HEK293 (cell line): ENCODE results near the gene NR3C2.

ENCODE experiments used
- TCF7L2 ChIP-seq: IDR thresholded peaks from 2 replicates; pipeline ENCODE4 v1.6.1; 2011; ENCODE audit warnings: low read depth, mild to moderate bottlenecking, inconsistent platforms, low read length, moderate library complexity, borderline replicate concordance
- YY1 ChIP-seq: fragments of 450-650 bp; formaldehyde crosslinking; IDR thresholded peaks from 2 replicates; pipeline ENCODE4 v1.5.1; 2018; ENCODE audit warnings: missing biosample characterization, missing genetic modification characterization
- ZNF140 ChIP-seq: fragments of 450-650 bp; formaldehyde crosslinking; IDR thresholded peaks from 2 replicates; pipeline ENCODE4 v1.5.1; 2016; ENCODE audit warnings: missing biosample characterization, missing genetic modification characterization
- ZNF174 ChIP-seq: fragments of 450-650 bp; formaldehyde crosslinking; IDR thresholded peaks from 2 replicates; pipeline ENCODE4 v1.5.0; 2017; ENCODE audit warnings: missing biosample characterization, mild to moderate bottlenecking, missing genetic modification characterization
- ZNF175 ChIP-seq: fragments of 450-650 bp; formaldehyde crosslinking; IDR thresholded peaks from 2 replicates; pipeline ENCODE4 v1.5.1; 2016; ENCODE audit warnings: missing biosample characterization, missing genetic modification characterization
- ZNF184 ChIP-seq: fragments of 450-650 bp; IDR thresholded peaks from 2 replicates; pipeline ENCODE4 v1.5.1; 2018; ENCODE audit warnings: missing biosample characterization, mild to moderate bottlenecking, missing genetic modification characterization
- ZNF239 ChIP-seq: fragments of 450-650 bp; formaldehyde crosslinking; IDR thresholded peaks from 2 replicates; pipeline ENCODE4 v1.5.1; 2016; ENCODE audit warnings: missing biosample characterization, missing genetic modification characterization
- ZNF501 ChIP-seq: fragments of 450-650 bp; formaldehyde crosslinking; IDR thresholded peaks from 2 replicates; pipeline ENCODE4 v1.5.1; 2016; ENCODE audit warnings: missing biosample characterization, missing genetic modification characterization
- ZNF837 ChIP-seq: fragments of 450-650 bp; formaldehyde crosslinking; IDR thresholded peaks from 2 replicates; pipeline ENCODE4 v1.5.1; 2016; ENCODE audit warnings: missing biosample characterization, missing genetic modification characterization
- TF ChIP-seq, protein P1 (sequence below): fragments of 450-650 bp; formaldehyde crosslinking; IDR thresholded peaks from 2 replicates; pipeline ENCODE4 v1.5.1; 2016; ENCODE audit warnings: missing biosample characterization, missing genetic modification characterization
- TF ChIP-seq, protein P2 (sequence below): fragments of 450-650 bp; IDR thresholded peaks from 2 replicates; pipeline ENCODE4 v1.5.1; 2018; ENCODE audit warnings: missing biosample characterization, missing genetic modification characterization
- TF ChIP-seq, protein P3 (sequence below): fragments of 450-650 bp; formaldehyde crosslinking; IDR thresholded peaks from 2 replicates; pipeline ENCODE4 v1.5.1; 2016; ENCODE audit warnings: missing biosample characterization, missing genetic modification characterization
- TF ChIP-seq, protein P4 (sequence below): fragments of 450-650 bp; formaldehyde crosslinking; IDR thresholded peaks from 2 replicates; pipeline ENCODE4 v1.5.1; 2016; ENCODE audit warnings: missing biosample characterization, missing genetic modification characterization
- TF ChIP-seq, protein P5 (sequence below): fragments of 450-650 bp; formaldehyde crosslinking; IDR thresholded peaks from 2 replicates; pipeline ENCODE4 v1.5.1; 2017; ENCODE audit warnings: missing biosample characterization, missing genetic modification characterization

DNA sequence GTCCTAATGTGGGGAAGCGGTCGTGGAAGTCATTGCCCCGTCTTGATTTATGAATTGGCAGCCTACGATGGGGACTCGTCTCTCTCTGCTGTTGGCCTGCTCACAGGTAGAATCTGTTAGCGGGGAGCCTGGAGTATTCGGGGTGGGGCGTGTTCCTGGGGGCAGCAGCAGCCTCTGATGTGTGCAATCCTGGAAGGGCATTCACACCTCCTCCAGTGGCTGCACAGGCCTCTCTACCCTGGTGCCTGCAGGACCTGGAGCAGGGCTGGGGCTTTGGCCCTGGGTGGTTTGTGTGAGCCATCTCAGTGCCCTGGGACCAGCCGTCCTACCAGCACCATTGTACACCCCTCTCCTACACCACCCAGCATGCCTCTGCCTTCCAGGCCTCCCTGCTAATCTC is 369.4 kb downstream of the NR3C2 start:
- TF ChIP-seq ZNF174 (tag by site-specific recombination) = no peak
- TF ChIP-seq, protein P1, sequence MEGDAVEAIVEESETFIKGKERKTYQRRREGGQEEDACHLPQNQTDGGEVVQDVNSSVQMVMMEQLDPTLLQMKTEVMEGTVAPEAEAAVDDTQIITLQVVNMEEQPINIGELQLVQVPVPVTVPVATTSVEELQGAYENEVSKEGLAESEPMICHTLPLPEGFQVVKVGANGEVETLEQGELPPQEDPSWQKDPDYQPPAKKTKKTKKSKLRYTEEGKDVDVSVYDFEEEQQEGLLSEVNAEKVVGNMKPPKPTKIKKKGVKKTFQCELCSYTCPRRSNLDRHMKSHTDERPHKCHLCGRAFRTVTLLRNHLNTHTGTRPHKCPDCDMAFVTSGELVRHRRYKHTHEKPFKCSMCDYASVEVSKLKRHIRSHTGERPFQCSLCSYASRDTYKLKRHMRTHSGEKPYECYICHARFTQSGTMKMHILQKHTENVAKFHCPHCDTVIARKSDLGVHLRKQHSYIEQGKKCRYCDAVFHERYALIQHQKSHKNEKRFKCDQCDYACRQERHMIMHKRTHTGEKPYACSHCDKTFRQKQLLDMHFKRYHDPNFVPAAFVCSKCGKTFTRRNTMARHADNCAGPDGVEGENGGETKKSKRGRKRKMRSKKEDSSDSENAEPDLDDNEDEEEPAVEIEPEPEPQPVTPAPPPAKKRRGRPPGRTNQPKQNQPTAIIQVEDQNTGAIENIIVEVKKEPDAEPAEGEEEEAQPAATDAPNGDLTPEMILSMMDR (tag by site-specific recombination) = no peak
- TF ChIP-seq, protein P2, sequence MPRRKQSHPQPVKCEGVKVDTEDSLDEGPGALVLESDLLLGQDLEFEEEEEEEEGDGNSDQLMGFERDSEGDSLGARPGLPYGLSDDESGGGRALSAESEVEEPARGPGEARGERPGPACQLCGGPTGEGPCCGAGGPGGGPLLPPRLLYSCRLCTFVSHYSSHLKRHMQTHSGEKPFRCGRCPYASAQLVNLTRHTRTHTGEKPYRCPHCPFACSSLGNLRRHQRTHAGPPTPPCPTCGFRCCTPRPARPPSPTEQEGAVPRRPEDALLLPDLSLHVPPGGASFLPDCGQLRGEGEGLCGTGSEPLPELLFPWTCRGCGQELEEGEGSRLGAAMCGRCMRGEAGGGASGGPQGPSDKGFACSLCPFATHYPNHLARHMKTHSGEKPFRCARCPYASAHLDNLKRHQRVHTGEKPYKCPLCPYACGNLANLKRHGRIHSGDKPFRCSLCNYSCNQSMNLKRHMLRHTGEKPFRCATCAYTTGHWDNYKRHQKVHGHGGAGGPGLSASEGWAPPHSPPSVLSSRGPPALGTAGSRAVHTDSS (tag by site-specific recombination) = no peak
- no peak for TF ChIP-seq ZNF140 (tag by site-specific recombination)
- TF ChIP-seq YY1 (tag by site-specific recombination) = no peak
- TF ChIP-seq ZNF184 (tag by site-specific recombination) = no peak
- TF ChIP-seq ZNF239 (tag by site-specific recombination) = no peak
- TF ChIP-seq ZNF501 = no peak
- TF ChIP-seq, protein P3, sequence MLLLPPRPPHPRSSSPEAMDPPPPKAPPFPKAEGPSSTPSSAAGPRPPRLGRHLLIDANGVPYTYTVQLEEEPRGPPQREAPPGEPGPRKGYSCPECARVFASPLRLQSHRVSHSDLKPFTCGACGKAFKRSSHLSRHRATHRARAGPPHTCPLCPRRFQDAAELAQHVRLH (tag by site-specific recombination) = no peak
- TF ChIP-seq, protein P4, sequence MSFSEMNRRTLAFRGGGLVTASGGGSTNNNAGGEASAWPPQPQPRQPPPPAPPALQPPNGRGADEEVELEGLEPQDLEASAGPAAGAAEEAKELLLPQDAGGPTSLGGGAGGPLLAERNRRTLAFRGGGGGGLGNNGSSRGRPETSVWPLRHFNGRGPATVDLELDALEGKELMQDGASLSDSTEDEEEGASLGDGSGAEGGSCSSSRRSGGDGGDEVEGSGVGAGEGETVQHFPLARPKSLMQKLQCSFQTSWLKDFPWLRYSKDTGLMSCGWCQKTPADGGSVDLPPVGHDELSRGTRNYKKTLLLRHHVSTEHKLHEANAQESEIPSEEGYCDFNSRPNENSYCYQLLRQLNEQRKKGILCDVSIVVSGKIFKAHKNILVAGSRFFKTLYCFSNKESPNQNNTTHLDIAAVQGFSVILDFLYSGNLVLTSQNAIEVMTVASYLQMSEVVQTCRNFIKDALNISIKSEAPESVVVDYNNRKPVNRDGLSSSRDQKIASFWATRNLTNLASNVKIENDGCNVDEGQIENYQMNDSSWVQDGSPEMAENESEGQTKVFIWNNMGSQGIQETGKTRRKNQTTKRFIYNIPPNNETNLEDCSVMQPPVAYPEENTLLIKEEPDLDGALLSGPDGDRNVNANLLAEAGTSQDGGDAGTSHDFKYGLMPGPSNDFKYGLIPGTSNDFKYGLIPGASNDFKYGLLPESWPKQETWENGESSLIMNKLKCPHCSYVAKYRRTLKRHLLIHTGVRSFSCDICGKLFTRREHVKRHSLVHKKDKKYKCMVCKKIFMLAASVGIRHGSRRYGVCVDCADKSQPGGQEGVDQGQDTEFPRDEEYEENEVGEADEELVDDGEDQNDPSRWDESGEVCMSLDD (tag by site-specific recombination) = no peak
- TF ChIP-seq ZNF837 (tag by site-specific recombination) = no peak
- no peak for TF ChIP-seq TCF7L2
- TF ChIP-seq ZNF175 (tag by site-specific recombination) = no peak
- TF ChIP-seq, protein P5, sequence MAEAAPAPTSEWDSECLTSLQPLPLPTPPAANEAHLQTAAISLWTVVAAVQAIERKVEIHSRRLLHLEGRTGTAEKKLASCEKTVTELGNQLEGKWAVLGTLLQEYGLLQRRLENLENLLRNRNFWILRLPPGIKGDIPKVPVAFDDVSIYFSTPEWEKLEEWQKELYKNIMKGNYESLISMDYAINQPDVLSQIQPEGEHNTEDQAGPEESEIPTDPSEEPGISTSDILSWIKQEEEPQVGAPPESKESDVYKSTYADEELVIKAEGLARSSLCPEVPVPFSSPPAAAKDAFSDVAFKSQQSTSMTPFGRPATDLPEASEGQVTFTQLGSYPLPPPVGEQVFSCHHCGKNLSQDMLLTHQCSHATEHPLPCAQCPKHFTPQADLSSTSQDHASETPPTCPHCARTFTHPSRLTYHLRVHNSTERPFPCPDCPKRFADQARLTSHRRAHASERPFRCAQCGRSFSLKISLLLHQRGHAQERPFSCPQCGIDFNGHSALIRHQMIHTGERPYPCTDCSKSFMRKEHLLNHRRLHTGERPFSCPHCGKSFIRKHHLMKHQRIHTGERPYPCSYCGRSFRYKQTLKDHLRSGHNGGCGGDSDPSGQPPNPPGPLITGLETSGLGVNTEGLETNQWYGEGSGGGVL (tag by site-specific recombination) = no peak
